Eye (tissue), 1 donor: ENCODE results near the gene IGFL3.
"Not testable (repeated sequence)": the region's sequence is repeated elsewhere in the genome, so short reads cannot be mapped to it uniquely, and the experiment has no call there.

Experiments used
- DNase-seq: peaks from one replicate; pipeline ENCODE4 v3.0.0-alpha.2; 2015

IGFL3 gene

DNA sequence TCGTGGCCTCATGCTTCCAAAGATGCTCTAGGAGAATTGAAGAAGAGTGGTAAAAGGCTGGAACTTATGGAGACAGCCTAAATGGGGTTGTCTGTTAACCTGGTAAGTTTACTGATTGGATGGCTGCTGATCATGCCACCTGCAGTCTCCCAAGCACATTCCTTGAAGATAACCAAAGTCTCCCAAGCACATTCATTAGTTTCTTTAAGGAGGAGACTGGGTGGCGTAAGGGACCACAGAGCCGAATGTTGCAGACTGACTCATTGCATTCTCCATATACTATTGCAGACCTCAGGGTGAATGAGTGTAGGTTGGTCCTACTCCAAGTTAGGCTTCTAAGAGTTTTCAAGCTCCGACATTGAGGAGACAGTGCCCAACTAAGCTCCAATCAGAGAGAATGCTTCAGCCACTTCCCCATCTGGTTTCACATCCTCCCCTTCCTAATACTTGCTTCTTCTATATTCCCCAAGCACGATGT, at the start of gene IGFL3:
Gene IGFL3 (minus strand): TSS at position 51 of the 478 bp plus-strand sequence. CDS start 39 bp downstream, at position 12.
- DNase-seq = no peak

DNA sequence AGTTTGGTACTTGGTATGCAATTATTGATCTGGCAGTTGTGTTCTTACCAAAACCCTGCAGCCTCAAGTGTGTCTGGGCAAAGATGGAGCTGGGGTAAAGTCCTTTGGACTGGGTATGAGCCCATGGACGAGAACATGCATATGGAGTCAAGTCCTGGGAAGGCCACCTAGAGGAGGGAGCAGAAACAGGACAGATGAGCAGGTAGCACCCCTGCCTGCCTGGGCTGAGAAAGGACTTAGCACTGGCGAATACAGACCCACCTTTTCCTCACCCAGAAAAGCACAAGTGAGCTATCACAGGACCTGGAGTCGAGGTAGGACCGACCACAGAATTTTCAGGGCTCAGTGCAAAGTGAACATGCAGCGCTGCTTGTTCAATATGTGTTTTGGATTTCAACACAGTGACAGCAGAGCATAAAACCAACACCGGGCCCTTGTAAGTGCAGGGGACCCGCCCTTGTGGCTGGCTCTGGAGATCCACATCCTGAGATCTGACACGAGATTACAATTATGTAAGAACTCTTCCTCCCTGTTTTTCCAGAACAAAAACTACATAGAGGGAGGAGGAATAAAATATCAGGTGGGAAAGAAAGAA, 49.5 kb upstream of the IGFL3 start:
- no peak for DNase-seq

DNA sequence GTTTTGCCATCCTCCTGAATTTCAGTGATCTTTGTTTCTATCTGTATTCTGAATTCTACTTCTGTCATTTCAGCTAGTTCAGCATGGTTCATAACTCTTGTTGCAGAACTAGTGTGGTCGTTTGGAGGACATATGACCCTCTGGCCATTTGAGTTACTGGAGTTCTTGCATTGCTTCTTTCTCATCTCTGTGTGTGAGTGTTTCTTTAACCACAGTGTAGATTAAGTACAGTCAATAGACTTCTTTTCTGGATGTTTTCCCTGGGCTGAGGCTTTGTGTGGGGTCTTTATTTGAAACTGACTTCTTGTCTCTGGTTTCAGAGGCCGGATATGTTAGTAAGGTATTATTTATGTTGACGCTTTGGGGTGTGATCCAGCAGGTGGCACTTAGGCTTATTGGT, 38.2 kb upstream of the IGFL3 start:
- DNase-seq = no peak

DNA sequence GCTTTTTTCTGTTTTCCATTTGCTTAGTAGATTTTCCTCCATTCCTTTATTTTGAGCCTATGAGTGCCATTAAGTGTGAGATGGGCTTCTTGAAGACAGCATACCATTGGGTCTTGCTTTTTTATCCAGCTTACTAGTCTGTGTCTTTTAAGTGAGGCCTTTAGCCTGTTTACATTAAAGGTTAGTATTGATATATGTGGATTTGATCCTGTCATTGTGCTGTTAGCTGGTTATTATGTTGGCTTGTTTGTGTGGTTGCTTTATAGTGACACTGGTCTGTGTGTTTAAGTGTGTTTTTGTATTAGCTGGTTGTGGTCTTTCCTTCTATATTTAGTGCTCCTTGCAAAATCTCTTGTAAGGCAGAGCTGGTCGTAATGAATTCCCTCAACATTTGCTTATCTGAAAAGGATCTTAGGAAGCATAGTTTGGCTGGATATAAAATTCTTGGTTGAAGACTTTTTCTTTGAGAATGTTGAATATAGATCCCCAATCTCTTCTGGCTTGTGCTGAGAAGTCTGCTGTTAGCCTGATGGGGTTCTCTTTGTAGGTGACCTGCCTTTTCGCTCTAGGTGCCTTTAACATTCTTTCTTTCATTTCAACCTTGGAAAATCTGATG, 37.3 kb upstream of the IGFL3 start:
- DNase-seq = not testable (repeated sequence)

DNA sequence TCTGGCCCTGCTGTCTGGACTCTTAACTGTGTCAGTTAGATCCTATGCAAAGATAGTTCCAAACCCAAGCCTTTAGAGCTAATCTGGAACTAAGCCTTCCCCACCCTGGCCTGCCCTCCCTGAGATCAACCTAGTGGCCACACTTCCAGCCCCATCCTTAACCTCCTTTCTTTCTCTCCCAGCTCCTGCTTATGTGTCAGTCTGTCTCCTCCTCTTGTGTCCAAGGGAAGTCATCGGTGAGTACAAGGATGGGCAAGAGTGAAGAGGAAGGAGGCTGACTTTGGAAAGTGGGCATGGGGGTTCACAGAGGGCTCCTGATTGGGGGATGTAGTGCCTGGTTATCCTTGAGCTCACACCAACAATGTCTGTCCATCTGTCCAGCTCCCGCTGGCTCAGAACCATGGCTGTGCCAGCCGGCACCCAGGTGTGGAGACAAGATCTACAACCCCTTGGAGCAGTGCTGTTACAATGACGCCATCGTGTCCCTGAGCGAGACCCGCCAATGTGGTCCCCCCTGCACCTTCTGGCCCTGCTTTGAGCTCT, 35.8 kb upstream of the IGFL3 start:
- DNase-seq = no peak

DNA sequence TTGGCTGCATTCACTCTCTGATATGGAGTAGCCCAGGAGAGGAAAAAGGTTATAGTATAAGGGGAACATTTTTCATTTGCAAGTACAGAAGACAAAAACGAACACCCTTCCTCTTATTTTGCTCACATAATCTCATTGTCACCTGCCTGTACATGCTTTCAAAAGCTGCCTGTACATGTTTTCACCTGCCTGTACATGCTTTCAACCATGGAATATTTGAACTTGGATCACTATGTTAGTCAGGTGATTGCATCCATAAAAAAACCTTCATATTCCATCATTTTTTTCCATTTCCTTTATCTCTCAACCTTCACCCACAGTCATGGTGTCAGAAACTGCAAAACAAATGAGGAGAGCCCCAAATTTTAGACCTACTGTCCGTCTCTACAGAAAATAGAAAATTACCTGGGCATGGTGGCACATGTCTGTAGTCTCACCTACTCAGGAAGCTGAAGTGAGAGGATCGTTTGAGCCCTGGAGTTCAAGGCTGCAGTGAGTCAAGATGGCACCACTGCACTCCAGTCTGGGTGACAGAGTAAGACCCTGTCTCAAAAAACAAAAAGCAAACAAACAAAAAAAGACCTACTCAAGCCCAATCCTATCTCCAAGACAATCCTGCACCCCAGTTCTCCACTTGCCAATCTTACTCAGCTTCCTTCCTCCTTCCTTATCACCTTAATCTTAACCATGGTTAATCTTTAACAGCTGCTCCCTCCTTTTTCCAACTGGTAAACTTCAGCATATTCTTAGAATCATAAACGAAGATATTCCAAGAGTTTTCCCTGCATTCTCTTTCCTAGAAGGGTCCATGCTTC, 35.1 kb upstream of the IGFL3 start:
- DNase-seq = no peak

DNA sequence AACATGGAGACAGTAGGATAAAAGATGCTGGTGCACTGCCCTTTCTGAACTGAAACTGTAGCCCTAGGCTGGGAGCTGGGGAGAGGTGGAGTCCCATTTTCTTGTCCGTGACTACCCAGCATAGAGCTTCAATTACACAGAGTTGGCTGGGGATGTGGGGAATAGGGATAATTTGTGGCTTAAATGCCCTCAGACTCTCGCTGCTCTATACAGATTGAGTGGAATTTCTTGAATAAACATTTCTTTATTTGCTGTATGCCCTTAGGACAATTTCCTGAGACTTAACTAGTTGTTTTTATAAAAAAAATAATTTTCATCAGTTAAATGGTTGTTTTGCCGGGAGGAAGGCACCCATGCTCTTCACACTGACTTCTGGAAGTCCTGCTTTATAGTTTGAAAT, 30.7 kb upstream of the IGFL3 start:
- no peak for DNase-seq

DNA sequence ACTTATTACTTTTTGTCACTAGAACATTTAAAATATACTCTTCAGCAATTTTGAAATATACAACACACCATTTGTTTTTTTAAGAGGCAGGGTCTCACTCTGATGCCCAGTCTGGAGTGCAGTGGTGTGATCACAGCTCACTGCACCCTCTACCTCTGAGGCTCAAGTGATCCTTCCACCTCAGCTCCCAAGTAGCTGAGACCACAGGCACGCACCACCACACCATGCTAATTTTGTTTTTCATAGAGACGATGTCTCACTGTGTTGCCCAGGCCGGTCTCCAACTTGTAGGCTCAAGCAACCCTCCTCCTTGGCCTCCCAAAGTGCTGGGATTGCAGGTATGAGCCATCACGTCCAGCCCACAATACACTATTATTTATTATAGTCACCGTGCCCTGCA, 26.1 kb upstream of the IGFL3 start:
- DNase-seq = no peak

DNA sequence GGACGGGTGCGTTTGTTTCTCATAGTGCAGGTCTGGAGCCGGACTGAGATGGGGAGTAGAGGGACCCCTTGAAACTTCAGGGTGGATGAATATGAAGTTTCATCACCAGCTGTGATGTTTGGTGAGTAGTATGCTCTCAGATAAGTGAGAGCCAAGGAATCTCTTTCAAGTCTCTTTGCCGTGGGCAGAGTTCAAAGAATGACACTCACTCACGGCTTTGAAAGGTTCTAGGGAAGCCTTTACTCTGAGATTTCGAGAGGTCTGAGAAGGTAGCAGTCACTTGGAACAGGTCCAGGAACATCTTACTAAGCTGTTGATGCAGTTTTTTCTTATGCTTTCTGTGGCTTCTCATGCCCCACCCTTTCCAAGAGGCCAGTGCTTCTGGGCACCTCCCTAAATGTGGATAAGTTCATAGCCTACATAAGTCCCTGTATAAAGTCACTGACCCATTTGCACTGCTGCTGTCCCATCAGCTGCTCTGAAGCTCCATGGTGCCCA, 23.4 kb upstream of the IGFL3 start, which contains the start of gene IGFL2:
Gene IGFL2 (plus strand): TSS at position 448 of the 498 bp plus-strand sequence. CDS start 41 bp downstream, at position 489.
- no peak for DNase-seq

DNA sequence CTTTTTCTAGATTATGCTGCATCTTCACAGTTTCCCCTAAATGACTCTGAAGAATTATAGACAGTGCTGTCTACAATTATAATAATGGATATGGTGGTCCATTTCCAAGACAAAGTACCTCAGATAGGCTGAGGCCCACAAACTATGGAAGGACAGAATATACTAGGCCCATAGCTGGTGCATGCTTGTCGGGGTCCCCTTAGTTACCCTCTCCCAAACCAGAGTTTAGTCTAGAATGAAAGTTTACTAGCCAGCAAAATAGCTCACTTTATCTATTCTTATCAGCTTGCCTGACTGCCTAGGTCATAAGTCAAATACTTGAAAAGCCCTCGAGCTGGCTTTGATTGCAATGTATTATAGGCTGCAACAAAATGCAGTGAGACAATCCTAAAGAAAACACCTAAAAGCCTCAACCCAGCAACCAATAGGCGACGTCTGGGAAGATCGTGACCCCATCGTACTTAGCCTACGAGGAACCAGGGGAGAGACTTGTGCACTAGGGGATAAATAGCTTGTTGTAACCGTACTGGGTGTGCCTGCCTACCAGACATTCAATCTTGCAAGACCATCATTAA, 22.8 kb upstream of the IGFL3 start:
- DNase-seq = no peak

DNA sequence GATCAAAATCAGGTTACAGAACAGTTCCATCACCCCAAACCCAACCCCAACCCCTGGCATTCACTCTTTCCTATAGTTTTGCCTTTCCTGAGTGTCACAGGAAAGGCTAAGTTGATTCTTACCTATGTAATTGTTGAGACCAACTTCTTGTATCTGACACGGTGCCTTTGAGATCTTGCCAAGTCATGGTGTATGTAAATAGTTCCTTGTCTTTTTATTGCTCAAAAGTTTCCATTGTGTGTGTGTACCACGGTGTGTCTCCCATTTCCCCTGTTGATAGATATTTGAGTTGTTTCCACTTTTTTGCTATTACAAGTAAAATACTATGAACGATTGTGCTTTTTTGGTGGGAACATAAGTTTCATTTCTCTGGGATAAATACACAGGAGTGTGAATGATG, 20.3 kb upstream of the IGFL3 start:
- no peak for DNase-seq

DNA sequence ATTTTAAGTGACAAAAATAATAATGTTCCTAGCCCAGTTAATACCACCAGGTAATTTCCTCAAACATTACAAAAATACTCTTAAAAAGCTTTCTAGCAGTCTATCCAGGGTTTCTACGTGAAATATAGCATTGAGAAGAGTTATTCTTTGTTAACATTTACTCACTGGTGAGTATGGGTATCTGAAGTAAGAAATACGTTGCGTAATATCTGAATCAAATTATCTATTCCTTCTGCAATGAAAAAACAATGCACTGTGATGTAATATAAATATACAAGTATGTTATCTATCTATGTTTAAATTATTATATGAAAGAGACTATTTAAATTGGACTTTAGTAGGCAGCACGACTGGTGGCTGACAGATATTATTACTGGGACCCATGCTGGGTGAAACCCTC, 17.8 kb upstream of the IGFL3 start:
- DNase-seq = no peak

DNA sequence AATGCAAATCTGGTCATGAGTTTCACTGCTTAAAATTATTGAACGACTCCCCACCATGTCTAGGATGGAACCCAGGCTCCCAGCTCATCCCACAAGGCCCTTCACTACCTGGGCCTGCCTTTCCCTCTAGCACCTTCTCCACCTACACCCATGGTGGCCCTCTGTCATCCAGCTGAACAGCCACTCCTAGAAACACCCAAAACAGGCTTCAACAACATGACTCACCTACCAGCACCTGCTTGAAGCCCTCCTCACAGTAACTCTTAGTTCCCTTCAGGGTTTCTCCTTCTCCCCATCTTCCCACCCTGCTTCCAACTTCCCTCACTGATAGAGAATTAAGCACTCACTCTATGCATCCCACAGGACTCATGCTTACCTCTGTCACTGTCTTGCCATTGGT, 16.9 kb upstream of the IGFL3 start:
- no peak for DNase-seq

DNA sequence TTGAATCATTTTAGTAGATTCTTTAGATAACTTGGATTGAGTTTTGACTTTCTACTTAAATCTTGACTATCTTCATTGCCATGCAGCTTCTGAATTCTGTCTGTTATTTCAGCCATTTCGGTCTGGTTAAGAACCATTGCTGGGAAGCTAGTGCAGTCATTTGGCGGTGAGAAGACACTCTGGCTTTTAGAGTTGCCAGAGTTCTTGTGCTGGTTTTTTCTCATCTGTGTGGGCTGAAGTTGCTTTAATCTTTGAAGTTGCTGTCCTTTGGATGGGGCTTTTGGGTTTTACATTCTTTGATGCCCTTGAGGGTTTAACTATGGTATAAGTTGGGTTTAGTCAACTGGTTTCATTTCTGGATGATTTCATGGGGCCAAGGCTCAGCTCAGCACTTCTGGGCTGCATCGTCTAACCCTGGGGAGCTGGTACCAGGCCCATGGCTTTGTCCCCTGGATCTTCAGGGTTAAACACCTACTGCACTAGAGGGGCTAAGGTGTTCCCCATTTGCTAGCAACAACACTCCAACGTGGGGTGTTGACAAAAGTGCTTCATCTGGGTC, 13.5 kb upstream of the IGFL3 start:
- no peak for DNase-seq

DNA sequence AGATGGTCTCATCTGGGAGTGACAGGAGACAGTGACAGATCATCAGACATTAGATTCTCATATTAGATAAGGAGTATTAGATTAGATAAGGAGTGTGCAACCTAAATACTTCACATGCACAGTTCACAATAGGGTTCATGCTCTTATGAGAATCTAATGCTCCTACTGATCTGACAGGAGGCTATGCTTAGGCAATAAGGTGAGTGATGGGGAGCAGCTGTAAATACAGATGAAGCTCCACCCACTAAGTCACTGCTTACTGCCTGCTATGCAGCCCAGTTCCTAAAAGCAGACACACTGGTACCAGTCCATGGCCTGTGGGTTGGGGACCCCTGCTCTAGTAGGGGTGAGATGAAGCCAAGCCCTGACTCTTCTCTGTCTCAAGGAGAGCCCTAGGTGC, 10.0 kb upstream of the IGFL3 start:
- no peak for DNase-seq

DNA sequence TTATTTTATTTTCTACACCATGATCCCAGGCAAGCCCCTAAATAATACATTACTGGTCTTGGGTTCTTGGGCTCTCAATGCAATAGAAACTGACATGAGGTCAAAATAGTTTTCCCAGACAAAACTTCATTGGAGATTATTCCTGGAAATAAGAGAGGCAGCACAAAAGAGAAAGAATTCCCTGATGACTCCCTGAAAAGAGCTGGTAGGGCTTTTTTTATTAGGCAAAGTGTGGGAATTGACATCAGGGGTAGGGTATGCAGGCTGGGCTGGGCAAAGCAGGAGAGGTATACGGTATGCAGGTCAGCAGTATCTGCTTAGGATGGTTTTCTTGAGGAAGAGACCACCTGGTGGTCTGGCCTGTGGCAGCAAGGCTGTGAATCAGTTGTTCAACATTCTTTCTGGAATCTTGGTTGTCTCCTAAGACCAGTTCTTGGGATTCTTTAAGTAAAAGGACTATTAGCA, 9.3 kb upstream of the IGFL3 start:
- DNase-seq = peak; percentile 25

DNA sequence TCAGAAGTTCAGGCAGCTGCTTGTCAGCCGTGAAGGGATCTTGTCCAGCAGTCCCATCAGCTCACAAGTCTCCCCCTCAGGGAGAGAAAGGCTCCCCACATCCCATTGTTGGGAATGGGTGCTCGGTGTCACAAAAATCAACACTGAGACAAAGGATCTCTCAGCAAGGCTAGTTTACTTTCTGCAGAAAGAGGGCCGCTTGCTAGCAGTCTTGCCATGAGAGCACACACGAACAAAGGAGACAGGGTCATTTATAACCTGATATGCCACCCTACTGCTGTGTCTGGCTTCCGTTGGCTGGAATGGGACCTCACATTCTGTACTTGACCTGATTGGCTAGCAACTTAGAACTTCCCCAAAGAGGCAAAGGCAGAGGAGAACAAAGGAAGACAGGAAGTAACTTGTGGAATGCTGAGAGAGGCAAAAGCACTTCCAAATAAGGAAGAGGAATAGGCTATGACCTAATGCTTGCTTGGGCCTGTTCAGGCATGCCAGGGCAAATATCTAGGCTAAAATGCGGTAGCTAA, 8.7 kb upstream of the IGFL3 start:
- peak; percentile 85 for DNase-seq

DNA sequence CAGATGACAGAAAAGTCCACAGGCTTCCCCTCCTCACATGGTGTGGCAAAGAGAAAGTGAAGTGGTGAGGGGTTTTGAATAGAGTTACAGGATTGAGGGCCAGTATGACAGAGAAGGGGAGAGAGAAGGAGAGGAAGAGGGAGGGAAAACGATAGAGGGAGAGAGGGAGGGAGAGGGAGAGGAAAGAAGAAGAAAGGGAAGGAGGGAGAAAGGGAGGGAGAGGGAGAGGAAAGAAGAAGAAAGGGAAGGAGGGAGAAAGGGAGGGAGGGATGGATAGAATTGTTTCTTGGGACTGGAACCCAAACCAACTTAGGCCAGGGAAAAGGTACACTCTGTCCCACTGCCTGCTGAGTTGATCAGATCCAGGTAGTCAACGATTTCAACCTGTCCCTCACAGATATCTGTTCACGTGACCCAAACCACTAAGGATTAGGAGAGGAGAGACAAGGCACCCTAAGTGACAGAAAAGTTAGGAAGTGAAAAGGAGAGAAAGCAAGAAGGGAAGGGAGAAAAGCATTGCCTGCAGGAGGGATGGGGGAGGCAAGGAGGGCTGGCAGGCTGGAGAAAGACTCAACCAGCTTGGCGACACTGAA, 8.1 kb upstream of the IGFL3 start:
- no peak for DNase-seq

DNA sequence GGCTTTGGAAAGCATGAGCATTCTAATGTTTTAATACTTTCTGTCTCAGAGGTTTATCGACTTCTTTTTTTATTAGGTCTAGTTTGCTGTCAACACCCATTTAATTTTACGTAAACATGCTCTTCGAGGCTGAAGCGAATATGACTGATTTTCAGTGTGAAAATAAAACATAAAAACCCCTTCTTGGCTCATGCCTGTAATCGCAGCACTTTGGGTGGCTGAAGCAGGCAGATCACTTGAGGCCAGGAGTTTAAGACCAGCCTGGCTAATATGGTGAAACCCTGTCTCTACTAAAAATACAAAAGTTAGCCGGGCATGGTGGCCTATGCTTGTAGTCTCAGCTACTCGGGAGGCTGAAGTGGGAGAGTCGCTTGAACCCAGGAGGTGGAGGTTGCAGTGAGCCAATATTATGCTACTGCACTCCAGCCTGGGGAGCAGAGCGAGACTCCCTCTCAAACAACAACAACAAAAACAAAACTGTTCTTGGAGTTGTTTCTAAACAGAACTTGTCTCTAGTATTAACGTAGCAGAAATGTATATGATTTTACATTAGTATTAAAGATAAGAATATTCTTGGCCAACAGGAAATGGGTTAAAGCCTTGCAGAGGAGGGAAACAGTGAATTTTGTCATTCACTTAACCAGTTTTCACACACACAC, 7.1 kb upstream of the IGFL3 start:
- DNase-seq = no peak

DNA sequence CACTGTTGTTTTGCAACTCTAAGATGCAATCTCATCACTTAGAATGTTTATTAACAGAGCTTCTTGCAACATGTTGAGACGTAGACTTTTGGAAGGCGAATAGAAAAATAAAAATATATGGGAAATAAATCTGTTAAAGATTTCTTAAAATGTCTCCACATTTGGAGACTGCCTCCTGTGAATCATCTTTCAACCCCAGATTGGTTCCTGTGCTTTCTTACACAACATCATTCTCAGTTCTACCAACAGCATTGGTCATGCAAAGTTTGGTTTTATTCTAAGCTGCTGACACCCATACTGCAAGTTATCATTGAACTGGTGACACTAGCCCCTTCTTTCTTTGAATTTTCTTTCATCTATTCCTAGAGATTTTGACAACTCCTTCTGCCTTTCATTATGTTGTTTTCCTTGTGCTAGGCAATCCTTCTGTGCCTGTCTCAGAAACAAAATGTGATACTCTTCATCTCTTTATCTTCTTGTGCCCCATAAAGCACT, 1.6 kb upstream of the IGFL3 start:
- no peak for DNase-seq

DNA sequence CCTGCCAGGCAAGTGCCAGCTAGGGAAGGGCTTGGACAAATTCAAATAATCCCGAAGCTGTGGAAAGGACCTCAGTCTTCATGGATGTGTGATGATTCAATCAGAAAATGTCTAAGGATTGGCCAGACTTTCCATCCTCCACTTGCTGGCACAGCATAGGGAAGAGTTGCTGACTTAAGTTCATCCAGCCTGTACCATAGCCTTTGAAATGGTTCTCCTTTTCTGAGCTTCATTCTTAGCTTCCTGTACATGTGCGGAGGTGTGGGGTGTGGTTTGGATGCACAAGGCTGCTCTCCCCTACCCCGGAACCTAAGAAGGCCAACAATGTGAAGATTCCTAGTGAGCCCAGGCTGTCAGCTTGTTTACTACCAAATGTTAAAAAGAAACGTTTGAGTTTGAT, 959 bp upstream of the IGFL3 start:
- DNase-seq = no peak
